Esophagus (tissue), 2 donors: ENCODE data around the gene UTP3. TPM values are rescaled to one million over a fixed set of nuclear protein-coding genes. Genes with fewer than 3 reads are reported as not detected.

Experiments
- H3K27ac ChIP-seq, 2 donors: one replicate each; pipeline ENCODE4 v1.5.1; 2013; ENCODE audit warnings: low read depth in 2 of 2, mild to moderate bottlenecking in 2 of 2, inconsistent platforms in 1 of 2, low read length in 1 of 2, moderate library complexity in 1 of 2
- H3K27me3 ChIP-seq, 2 donors: one replicate each; pipeline ENCODE4 v1.6.1; 2013; ENCODE audit warnings: low read length in 2 of 2, control low read depth in 1 of 2, mild to moderate bottlenecking in 1 of 2; ENCODE audit not compliant: insufficient read depth in 2 of 2, control insufficient read depth in 1 of 2
- H3K36me3 ChIP-seq, 2 donors: one replicate each; pipeline ENCODE4 v1.6.1; 2013; ENCODE audit warnings: low read length in 1 of 2; ENCODE audit not compliant: control insufficient read depth in 2 of 2, insufficient read depth in 2 of 2
- H3K4me1 ChIP-seq, 2 donors: one replicate each; pipeline ENCODE4 v1.6.1; 2013; ENCODE audit warnings: low read length in 1 of 2; ENCODE audit not compliant: control insufficient read depth in 2 of 2, insufficient read depth in 2 of 2
- H3K4me3 ChIP-seq, 2 donors: one replicate each; pipeline ENCODE4 v1.5.1; 2013; ENCODE audit warnings: low read length in 2 of 2, mild to moderate bottlenecking in 2 of 2, low read depth in 1 of 2, moderate library complexity in 1 of 2
- H3K9me3 ChIP-seq, 2 donors: one replicate each; pipeline ENCODE4 v1.6.1; 2013; ENCODE audit warnings: mild to moderate bottlenecking in 2 of 2, low read depth in 1 of 2, low read length in 1 of 2, moderate library complexity in 1 of 2; ENCODE audit not compliant: control insufficient read depth in 2 of 2, insufficient read depth in 1 of 2
- WGBS, 2 donors: extraction: QIAGEN DNeasy Blood & Tissue Kit; methylation state at CpG; one replicate each; pipeline ENCODE4 v1.1.7; 2013; 5-methylcytosine and 5-hydroxymethylcytosine counted together
- polyA plus RNA-seq, 2 donors: library from polyadenylated mRNA; stranded (reverse); fragments of 200-250 nt; gene quantifications; one replicate each; pipeline ENCODE4 v1.2.3, GENCODE V29; 2013
- donor health status: healthy with polysubstance abuse.
- donor health status: Bipolar disorder and iron deficiency.

UTP3 gene
- polyA plus RNA-seq, 2 donors: 19.9 to 24.2 TPM

DNA sequence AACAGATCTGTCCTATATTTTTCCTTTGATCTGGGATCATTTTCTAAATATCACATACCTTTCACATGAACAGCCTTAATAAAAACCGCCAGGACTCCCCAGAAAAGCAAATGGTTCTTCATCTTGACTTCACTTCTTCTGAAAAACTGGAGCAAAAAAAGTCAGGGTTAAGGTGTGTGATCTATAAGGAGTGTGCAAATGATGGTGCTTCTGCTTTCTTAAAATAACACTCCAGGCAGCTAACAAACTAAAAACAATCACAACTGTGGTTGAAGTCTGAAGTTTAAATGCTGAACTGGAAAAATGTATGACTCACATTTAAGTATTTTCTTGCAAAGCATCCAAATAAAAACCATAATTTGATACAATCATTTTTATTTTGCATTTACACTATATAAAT is 22.0 kb upstream of the UTP3 start, which contains the start of gene JCHAIN:
JCHAIN (minus strand) TSS at position 140 of the 400 bp plus-strand sequence; CDS start at position 122, 18 bp downstream.
- H3K27me3 ChIP-seq: no peaks in the 10 kb centered on the region
- WGBS, 2 donors: 72 to 77% methylated on average over 1 of the region's 1 CpG
- H3K9me3 ChIP-seq: no peaks in the 10 kb centered on the region
- H3K4me1 ChIP-seq: no peaks in the 10 kb centered on the region
- no peak within 1 kb of the TSS for H3K27ac ChIP-seq
- no peaks in the 10 kb centered on the region for H3K36me3 ChIP-seq
- H3K4me3 ChIP-seq: no peak within 1 kb of the TSS

DNA sequence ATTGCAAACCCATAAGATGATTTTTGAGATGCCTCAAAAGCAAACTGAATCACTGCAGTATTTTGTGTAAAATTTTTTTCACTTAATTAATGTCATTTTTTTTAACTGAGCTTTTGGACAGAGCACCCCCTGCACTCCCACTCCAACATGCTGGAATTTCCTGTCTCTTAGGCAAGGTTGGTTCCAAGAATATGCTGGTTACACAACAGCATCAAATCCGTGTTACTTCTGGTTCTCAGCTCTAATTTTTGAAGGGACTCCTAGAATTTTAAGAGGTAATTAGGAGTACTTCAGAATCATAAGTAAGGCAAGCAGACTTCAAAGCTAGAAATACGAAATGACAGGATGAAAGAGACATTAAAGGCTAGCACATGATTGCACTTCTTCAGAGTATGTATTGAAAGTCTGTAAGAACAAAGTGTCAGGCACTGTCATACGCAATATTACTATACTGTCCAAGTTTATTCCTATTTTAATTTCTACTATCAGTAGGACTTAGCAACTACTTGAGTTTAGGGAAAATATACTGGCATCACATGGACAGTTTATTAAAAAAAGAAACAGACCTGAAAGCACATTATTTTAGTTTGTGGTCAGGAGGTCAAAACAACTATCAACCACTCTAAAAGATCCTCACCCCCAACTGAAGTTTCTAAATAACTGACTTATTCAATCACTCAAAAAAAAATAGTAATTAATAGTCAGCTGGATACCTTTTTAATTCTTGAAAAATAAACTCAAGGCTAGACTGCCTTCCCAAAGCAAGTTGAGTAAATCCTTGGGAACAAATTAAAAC is 20.4 kb upstream of the UTP3 start:
- no peak overlapping the region for H3K27ac ChIP-seq

DNA sequence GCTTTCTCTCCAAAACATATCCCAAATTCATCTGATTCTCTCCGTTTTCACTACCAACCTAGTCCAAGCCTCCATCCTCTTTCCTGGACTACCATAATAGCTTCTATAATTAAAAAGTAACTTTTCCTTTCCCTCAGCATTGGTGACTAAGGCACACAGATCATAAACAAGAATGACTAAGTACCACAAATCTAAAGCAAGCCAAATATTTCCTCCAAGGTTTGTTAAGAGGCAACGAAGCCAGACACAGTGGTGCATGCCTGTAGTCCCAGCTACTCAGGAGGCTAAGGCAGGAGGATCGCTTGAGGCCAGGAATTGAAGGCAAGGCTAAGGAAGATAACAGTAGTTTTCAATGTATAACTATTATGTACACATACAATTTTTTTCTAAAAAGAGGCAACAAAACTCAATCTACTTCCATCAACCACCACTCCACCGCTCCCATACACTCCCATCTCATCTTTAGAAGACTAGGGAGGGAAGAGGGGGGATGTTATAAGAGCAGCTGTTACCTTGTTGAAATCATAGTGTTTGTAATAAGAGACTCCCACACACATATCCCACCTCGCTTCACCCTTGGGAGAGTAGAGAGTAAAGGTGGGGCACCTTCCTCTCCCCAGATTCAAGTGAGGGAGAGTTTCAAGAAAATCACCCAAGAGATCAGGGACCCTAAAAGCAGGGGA is 17.9 kb upstream of the UTP3 start:
- Histone ChIP-seq H3K27me3 (no peaks in the 10 kb centered on the region), H3K27ac (no peak overlapping the region)
- WGBS, 2 donors: 76 to 79% methylated on average over 5 of the region's 5 CpGs

More for the DNA sequence above, 20.4 kb upstream of the UTP3 start:
- Histone ChIP-seq H3K4me1 (no peaks in the 10 kb centered on the region), H3K36me3 (no peaks in the 10 kb centered on the region), H3K9me3 (no peaks in the 10 kb centered on the region), H3K27me3 (no peaks in the 10 kb centered on the region), H3K4me3 (no peak overlapping the region)
- 50 to 68% methylated on average over 3 of the region's 3 CpGs for WGBS, 2 donors

DNA sequence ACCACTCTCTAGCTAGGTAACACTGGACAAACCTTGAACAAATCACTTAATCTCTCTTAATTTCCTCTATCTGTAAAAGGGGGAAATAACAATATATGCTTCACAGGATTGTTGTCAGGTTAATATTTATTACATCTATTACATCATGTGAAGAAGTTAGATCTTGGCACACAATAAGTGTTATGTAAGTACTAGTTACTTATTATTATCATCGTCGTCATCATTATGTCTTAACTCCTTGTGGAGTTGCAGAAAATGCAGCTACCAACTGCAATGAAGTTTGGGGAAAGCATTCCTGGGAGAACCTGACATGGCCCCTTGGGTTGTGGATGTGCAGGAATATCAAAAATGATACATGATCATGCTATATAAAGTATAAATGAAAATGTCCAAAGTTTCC is 17.2 kb upstream of the UTP3 start:
- Histone ChIP-seq H3K36me3 (no peaks in the 10 kb centered on the region), H3K27me3 (no peaks in the 10 kb centered on the region), H3K27ac (no peak overlapping the region), H3K4me1 (no peaks in the 10 kb centered on the region), H3K4me3 (no peak overlapping the region), H3K9me3 (no peaks in the 10 kb centered on the region)
- WGBS, 2 donors: 43 to 59% methylated on average over 2 of the region's 2 CpGs

More for the DNA sequence above, 17.9 kb upstream of the UTP3 start:
- H3K36me3 ChIP-seq: no peaks in the 10 kb centered on the region
- H3K4me3 ChIP-seq: no peak overlapping the region
- no peaks in the 10 kb centered on the region for H3K9me3 ChIP-seq
- no peaks in the 10 kb centered on the region for H3K4me1 ChIP-seq

DNA sequence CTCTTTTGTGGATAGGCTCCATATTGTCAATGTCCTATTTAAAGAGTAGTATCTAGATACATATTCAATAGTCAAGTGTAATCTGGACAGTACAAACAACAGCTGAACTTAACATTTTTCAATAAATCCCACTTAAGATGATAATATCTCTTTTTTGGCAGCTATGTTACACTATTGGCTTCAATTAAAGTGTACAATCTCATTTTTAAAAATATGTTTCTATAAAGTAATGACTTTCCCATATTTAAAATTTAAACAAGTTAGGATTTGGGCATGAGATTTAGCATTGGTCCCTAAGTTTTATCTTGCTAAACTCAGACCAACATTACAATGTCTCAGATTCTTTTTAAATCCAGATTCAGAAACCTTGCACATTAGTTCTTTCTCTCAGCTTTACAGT is 14.1 kb upstream of the UTP3 start:
- Histone ChIP-seq H3K36me3 (no peaks in the 10 kb centered on the region), H3K4me1 (no peaks in the 10 kb centered on the region), H3K4me3 (no peak overlapping the region), H3K27me3 (no peaks in the 10 kb centered on the region), H3K27ac (no peak overlapping the region), H3K9me3 (no peaks in the 10 kb centered on the region)

DNA sequence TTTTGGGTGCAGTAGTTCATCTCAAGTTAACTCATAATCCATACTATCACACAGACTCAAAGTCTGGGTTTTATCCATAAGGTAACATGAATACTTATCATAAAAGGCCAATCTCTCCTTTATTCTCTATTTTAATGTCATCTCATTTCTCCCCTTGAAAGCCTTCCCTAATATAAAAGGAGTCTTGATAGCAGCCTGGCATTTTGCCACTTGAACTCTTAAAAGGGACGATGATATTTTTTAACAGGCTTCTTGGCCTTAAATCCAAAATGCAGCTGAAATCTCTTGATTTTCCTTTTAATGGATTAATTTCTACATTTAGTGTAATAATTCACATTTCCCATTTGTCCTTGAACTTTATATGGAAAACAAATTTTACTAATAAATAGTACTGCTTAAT is 13.6 kb upstream of the UTP3 start:
- H3K36me3 ChIP-seq: no peaks in the 10 kb centered on the region
- no peaks in the 10 kb centered on the region for H3K9me3 ChIP-seq
- WGBS, 2 donors: 57 to 78% methylated on average over 1 of the region's 1 CpG
- no peaks in the 10 kb centered on the region for H3K27me3 ChIP-seq
- H3K4me3 ChIP-seq: no peak overlapping the region
- H3K4me1 ChIP-seq: no peaks in the 10 kb centered on the region
- no peak overlapping the region for H3K27ac ChIP-seq

DNA sequence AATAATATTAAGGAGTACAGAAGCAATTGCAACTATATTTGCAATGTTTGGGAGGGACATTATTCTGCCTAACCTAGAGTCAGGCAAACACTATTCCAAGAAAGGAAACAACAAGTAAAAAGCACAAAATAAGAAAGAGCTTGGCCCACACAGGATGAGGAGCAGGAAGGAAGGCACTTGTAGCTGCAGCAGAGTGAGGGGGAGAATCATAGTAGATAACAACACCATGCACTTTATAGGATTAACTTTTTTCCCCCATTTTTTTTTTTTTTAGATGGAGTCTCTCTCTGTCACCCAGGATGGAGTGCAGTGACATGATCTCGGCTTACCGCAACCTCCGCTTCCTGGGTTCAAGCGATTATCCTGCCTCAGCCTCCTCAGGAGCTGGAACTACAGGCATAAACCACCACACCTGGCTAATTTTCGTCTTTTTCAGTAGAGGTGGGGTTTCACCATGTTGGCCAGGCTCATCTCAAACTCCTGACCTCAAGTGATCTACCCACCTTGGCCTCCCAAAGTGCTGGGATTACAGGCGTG is 11.7 kb upstream of the UTP3 start:
- WGBS, 2 donors: 86 to 92% methylated on average over 6 of the region's 6 CpGs
- Histone ChIP-seq H3K4me1 (no peaks in the 10 kb centered on the region), H3K27me3 (no peaks in the 10 kb centered on the region), H3K36me3 (no peaks in the 10 kb centered on the region), H3K27ac (no peak overlapping the region), H3K4me3 (no peak overlapping the region), H3K9me3 (no peaks in the 10 kb centered on the region)

DNA sequence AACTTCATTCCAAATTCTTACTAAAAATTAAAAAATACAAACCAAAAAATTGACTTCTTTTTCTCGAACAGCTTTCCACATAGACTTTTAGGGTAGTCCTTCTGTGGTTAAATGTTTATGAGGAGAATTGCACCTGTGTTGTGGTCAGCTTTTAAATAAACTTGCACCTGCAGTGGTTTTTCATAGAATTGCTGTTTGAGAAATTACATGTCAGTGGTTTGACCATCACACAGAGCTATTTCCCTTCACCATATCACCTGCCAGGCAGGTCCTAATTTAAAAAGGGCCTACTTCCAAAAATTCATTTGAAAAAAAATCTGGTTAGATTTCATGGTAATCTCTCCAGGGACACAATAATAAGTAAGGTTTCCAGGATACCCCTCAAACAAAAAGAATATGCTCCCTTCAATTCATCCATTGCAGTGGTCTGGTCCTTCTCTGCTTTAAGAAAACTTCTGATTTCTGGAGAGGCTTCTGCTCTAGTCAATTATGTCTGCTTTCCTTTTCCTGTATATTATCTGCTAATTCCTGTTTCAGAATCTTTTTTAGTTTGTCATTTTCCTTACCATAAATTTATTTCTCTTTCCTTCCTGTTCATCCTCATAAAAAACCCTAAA is 9.8 kb upstream of the UTP3 start:
- Histone ChIP-seq H3K4me1 (no peaks in the 10 kb centered on the region), H3K9me3 (no peaks in the 10 kb centered on the region), H3K36me3 (no peaks in the 10 kb centered on the region), H3K4me3 (no peak overlapping the region), H3K27ac (no peak overlapping the region), H3K27me3 (no peaks in the 10 kb centered on the region)
- 84% methylated on average over 1 of the region's 1 CpG for WGBS, 2 donors

DNA sequence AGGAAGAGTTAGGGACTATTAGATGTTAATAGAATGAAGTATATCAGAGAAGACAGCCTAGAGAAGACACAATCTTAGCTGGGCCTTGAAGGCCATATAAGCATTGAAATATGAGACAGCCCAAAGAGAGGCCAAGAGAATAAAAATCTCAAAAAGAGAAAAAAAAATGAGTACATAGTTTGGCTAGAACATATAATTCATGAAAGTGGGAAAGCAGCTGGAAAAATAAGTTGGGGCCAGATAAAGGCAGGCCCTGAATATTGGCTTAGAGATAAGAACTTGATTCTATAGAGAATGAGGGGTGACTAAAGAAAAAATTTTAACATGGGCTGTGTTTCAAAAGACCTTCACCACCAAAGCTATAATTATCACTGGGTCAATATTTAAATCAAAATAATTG is 7.4 kb upstream of the UTP3 start:
- Histone ChIP-seq H3K9me3 (no peaks in the 10 kb centered on the region), H3K4me1 (no peaks in the 10 kb centered on the region), H3K27ac (no peak overlapping the region), H3K4me3 (no peak overlapping the region), H3K27me3 (no peaks in the 10 kb centered on the region), H3K36me3 (no peaks in the 10 kb centered on the region)
